Transverse colon (tissue), 4 donors: ENCODE results near the gene WNT11. TPM values are rescaled to one million over a fixed set of nuclear protein-coding genes. Genes with fewer than 3 reads are reported as not detected.

ENCODE experiments used
- DNase-seq: peaks from one replicate; pipeline ENCODE4 v3.0.0-alpha.2; 2019
- H3K27ac ChIP-seq, 4 donors: fragments of 200-600 bp; sonication (generic); 2 replicates each; pipeline ENCODE4 v1.5.1; 2016 to 2018; ENCODE audit warnings: inconsistent platforms in 4 of 4
- H3K27me3 ChIP-seq: fragments of 200-600 bp; sonication (generic); 2 replicates; pipeline ENCODE4 v1.5.1; 2017; ENCODE audit warnings: inconsistent platforms
- H3K36me3 ChIP-seq, 4 donors: fragments of 200-600 bp; sonication (generic); 2 replicates each; pipeline ENCODE4 v1.5.1; 2017 to 2019; ENCODE audit warnings: inconsistent platforms in 4 of 4
- H3K4me1 ChIP-seq, 4 donors: fragments of 200-600 bp; sonication (generic); 2 replicates each; pipeline ENCODE4 v1.5.1; 2017 to 2020; ENCODE audit warnings: inconsistent platforms in 4 of 4
- H3K4me3 ChIP-seq, 4 donors: fragments of 200-600 bp; sonication (generic); 1 replicate in 1 of 4; 2 replicates in 3 of 4; pipeline versions ENCODE4 v1.5.1 to v1.6.1; 2017 to 2019; ENCODE audit warnings: inconsistent platforms in 4 of 4
- H3K9me3 ChIP-seq, 2 donors: fragments of 200-600 bp; sonication (generic); 2 replicates each; pipeline ENCODE4 v1.5.1; 2017 to 2019; ENCODE audit warnings: inconsistent platforms in 2 of 2
- EP300 ChIP-seq: sonication (generic); formaldehyde crosslinking; IDR thresholded peaks from one replicate; pipeline ENCODE4 v1.6.1; 2017; ENCODE audit warnings: antibody characterized with exemption, low read depth
- POLR2A ChIP-seq: fragments of 450-650 bp; IDR thresholded peaks from one replicate; pipeline ENCODE4 v1.6.1; 2016; ENCODE audit warnings: antibody characterized with exemption, mild to moderate bottlenecking, moderate library complexity
- POLR2AphosphoS5 ChIP-seq, 3 donors: sonication (generic); formaldehyde crosslinking; IDR thresholded peaks; one replicate each; pipeline ENCODE4 v1.6.1; 2016; ENCODE audit warnings: antibody characterized with exemption in 3 of 3
- WGBS, 2 donors: methylation state at CpG; one replicate each; pipeline ENCODE4 v1.1.5; 2018; ENCODE audit warnings: low coverage in 1 of 2; 5-methylcytosine and 5-hydroxymethylcytosine counted together
- in situ Hi-C, 4 donors: fragments of 200-750 bp; cut with MboI; loops; one replicate each; pipeline versions ENCODE4 v1.15.0 to v1.15.1; 2017; ENCODE audit warnings: low sequenced_read_pairs in 3 of 4, low pct_ligation_motif_present in 1 of 4, low pct_unique_long_range_greater_than_20kb in 1 of 4
- intact Hi-C: fragments of 100-400 bp; cut with DNase I; formaldehyde crosslinking; loops from one replicate; pipeline ENCODE4 v1.15.1; 2023; ENCODE audit warnings: low total_unique reads
- total RNA-seq, 4 donors: library from RNA; depleted of rRNA; stranded (reverse); fragments of >200 nt; gene quantifications; one replicate each; pipeline ENCODE4 v1.1.0, GENCODE V29; 2016
- TF ChIP-seq, protein P1 (sequence below), 5 experiments: fragments of 200-600 bp in 3 of 5; fragments of 450-650 bp in 2 of 5; sonication (generic) in 3 of 5; IDR thresholded peaks; 1 replicate in 2 of 5; 2 replicates in 3 of 5; pipeline ENCODE4 v1.5.1; 2016 to 2017; ENCODE audit warnings: antibody characterized with exemption in 5 of 5, inconsistent platforms in 3 of 5, mild to moderate bottlenecking in 2 of 5, moderate library complexity in 1 of 5

WNT11 gene
- 10 to 100 TPM in 2 of 4 donors, 1 to 10 TPM in 2; 2.4 to 14.6 (median 9.9) TPM for total RNA-seq

DNA sequence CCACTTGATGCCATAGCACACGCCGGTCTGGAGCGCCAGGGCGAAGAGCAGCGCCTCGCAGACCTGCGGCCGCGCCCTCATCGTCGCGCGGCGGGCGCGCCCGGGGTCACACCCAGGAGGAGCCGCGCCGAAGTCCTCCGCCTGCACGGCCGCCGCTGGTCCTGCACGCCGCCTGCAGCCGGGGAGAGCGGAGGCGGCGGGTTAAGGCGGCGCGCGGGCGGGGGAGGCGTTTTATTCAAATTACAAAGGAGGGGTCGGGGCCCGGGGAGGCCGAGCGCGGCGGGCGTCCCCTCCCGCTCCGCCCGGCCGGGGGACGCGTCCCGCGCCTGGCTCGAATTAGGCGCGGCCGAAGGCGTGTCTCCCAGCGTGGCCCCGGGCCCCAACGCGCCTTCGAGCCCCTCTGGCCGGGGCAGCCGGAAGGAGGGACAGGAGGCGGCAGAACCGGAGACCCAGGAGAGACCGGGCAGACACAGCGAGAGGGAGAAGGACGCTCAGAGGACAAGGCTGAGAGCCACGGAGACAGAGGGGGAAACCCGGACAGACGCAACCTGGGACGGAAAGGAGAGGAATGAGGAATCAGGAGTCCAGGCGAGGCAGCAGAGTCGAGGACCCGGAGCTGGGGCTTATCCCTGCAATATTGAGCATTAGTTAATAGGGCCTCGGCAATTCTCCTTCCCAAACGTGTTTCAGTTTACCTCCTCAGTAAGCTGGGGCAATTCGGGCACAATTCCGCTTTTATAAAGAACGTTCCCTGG lies at the start of gene WNT11:
WNT11 (minus strand) TSS at position 176 of the 755 bp plus-strand sequence; CDS start at position 81, 95 bp downstream.
- Histone ChIP-seq H3K4me1 (peaks cover 15 to 60% (median 55%) of the 10 kb centered on the region in 4 donors), H3K36me3 (no peaks in the 10 kb centered on the region), H3K27me3 (peaks cover 63% of the 10 kb centered on the region), H3K27ac (peak within 1 kb of the TSS in 3 of 4 donors; percentile 53 to 61 (median 58)), H3K9me3 (no peaks in the 10 kb centered on the region), H3K4me3 (peak within 1 kb of the TSS; percentile 33 to 64 (median 40))
- intact Hi-C loops (no loop called here), in situ Hi-C loops (loop anchor here in 1 of 4 donors (25.0 kb wide), 1 partner anchor 106 kb away; no protein-coding TSS in a partner anchor)
- 0% methylated on average over 53 of the region's 80 CpGs; no CpG with 5 or more reads in 1 of the 2 donors for WGBS, 2 donors
- peak; percentile 82 for DNase-seq
- TF ChIP-seq EP300 (no peak), POLR2A (no peak), POLR2AphosphoS5 (IDR thresholded peaks at IDR 0.05) (peak in 2 of 3 donors; percentile 18 to 27)
- TF ChIP-seq, protein P1, sequence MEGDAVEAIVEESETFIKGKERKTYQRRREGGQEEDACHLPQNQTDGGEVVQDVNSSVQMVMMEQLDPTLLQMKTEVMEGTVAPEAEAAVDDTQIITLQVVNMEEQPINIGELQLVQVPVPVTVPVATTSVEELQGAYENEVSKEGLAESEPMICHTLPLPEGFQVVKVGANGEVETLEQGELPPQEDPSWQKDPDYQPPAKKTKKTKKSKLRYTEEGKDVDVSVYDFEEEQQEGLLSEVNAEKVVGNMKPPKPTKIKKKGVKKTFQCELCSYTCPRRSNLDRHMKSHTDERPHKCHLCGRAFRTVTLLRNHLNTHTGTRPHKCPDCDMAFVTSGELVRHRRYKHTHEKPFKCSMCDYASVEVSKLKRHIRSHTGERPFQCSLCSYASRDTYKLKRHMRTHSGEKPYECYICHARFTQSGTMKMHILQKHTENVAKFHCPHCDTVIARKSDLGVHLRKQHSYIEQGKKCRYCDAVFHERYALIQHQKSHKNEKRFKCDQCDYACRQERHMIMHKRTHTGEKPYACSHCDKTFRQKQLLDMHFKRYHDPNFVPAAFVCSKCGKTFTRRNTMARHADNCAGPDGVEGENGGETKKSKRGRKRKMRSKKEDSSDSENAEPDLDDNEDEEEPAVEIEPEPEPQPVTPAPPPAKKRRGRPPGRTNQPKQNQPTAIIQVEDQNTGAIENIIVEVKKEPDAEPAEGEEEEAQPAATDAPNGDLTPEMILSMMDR (IDR thresholded peaks at IDR 0.05) = peak in 2 of 5 experiments; percentile 5 to 31

DNA sequence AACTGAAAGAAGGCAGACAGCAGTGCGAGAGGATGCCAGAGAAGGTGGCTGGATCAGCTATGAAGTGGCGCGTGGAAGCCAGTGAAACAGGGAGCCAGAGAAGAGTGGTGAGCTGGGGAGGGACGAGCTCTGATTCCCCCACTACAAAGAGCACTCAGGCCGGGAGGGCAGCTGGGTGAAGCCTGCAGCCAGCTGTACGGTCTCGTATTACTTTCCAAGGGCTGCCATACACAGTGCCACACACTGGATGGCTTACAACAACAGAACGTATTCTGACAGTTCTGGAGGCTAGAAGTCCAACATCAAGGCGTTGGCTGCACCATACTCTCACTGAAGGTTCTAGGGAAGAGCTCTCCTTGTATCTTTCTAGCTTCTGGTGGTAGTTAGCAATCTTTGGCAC lies 47.1 kb upstream of the WNT11 start:
- no peaks in the 10 kb centered on the region for H3K4me1 ChIP-seq
- no peak for DNase-seq
- TF ChIP-seq POLR2A (no peak), POLR2AphosphoS5 (IDR thresholded peaks at IDR 0.05) (no peak)
- in situ Hi-C loops (no loop called here), intact Hi-C loops (no loop called here)
- H3K9me3 ChIP-seq = no peaks in the 10 kb centered on the region
- H3K4me3 ChIP-seq = no peak overlapping the region
- no peaks in the 10 kb centered on the region for H3K36me3 ChIP-seq
- WGBS, 2 donors = 77 to 80% methylated on average over 4 to 9 of the region's 9 CpGs
- H3K27ac ChIP-seq = no peak overlapping the region
- H3K27me3 ChIP-seq = no peaks in the 10 kb centered on the region

DNA sequence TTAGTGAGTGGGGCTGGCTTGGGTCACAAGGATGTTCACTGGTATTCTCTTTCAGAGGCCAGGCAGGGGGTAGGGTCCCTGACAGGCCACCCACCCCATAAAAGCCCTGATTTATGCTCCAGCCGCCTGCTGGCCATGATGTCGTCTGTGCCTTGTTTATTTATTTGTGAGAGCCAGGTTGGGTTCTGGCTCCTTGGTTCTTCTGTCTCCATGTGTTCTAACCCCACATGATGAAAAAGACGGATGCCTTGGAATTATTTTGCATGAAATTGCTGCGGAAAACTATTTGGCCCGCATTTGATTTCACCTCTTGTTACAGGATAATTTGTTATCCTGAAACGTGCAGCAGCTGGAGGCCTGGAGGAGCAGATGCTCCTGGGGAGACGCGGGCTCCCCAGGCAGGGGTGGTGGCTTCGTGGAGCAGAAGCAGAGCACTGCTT lies 46.3 kb upstream of the WNT11 start:
- no peaks in the 10 kb centered on the region for H3K27me3 ChIP-seq
- intact Hi-C loops (no loop called here), in situ Hi-C loops (no loop called here)
- TF ChIP-seq, protein P1 (IDR thresholded peaks at IDR 0.05) = no peak
- TF ChIP-seq EP300 (no peak), POLR2AphosphoS5 (IDR thresholded peaks at IDR 0.05) (no peak), POLR2A (no peak)
- H3K4me3 ChIP-seq = no peak overlapping the region
- H3K9me3 ChIP-seq = no peaks in the 10 kb centered on the region
- H3K36me3 ChIP-seq = no peaks in the 10 kb centered on the region
- no peaks in the 10 kb centered on the region for H3K4me1 ChIP-seq
- H3K27ac ChIP-seq = no peak overlapping the region
- 72% methylated on average over 9 of the region's 9 CpGs; no CpG with 5 or more reads in 1 of the 2 donors for WGBS, 2 donors
- no peak for DNase-seq

DNA sequence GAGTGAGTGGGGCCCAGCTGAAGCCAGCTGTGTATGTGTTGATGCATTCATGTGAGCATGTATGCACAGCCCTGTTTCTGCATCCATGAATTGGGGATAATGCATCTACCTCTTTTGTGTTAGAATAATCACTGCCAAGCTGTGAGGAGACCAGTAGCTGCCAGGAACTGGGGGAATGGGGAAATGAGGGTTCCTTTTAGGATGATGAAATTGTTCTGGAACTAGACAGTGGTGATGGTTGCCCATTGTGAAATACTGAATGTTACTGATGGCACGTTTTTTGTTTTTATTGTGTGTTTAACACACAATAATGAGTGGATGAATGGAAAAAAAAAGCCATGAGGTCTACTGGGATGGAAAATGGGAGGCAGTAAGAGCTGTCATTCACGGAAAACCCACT lies 45.3 kb upstream of the WNT11 start:
- Histone ChIP-seq H3K27me3 (no peaks in the 10 kb centered on the region), H3K4me3 (no peak overlapping the region), H3K9me3 (no peaks in the 10 kb centered on the region), H3K27ac (no peak overlapping the region), H3K4me1 (no peaks in the 10 kb centered on the region), H3K36me3 (no peaks in the 10 kb centered on the region)
- WGBS, 2 donors = 18 to 76% methylated on average over 2 of the region's 2 CpGs
- in situ Hi-C loops = no loop called here
- no peak for DNase-seq
- intact Hi-C loops = no loop called here
- TF ChIP-seq POLR2A = no peak
- TF ChIP-seq EP300 = no peak
- TF ChIP-seq, protein P1 (IDR thresholded peaks at IDR 0.05) = no peak
- TF ChIP-seq POLR2AphosphoS5 (IDR thresholded peaks at IDR 0.05) = no peak
